NCI-H1417 (cell line): ENCODE data around the gene GAGE1.
"Not testable (repeated sequence)": the region's sequence is repeated elsewhere in the genome, so short reads cannot be mapped to it uniquely, and the experiment has no call there.

Experiments
- DNase-seq, 3 experiments: peaks; one replicate each; lab custom pipeline; 2025; lab: John Stamatoyannopoulos, UW

Gene GAGE1

GRCh38 chrX:49598720-49599119 lies at the start of gene GAGE1:
Gene GAGE1, plus strand, starts transcription at chrX:49599020. Its CDS starts 1,155 bp downstream, at chrX:49600175.
- DNase-seq: not testable (repeated sequence)

GRCh38 chrX:49550989-49551388 lies 47.8 kb upstream of the GAGE1 start, which contains the start of gene GAGE12E:
Gene GAGE12E, plus strand, starts transcription at chrX:49551289. Its CDS starts 1,155 bp downstream, at chrX:49552444.
- DNase-seq: not testable (repeated sequence)

GRCh38 chrX:49560542-49560941 lies 38.3 kb upstream of the GAGE1 start, which contains the start of gene GAGE12F:
Gene GAGE12F, plus strand, starts transcription at chrX:49560842. Its CDS starts 1,155 bp downstream, at chrX:49561997.
- not testable (repeated sequence) for DNase-seq

- not testable (repeated sequence) for DNase-seq
Observed at GRCh38 chrX:49568728-49569127, 30.1 kb upstream of the GAGE1 start.

- DNase-seq: not testable (repeated sequence)
Observed at GRCh38 chrX:49569152-49569551, 29.7 kb upstream of the GAGE1 start.

GRCh38 chrX:49570100-49570499 lies 28.7 kb upstream of the GAGE1 start, which contains the start of gene GAGE12G:
Gene GAGE12G, plus strand, starts transcription at chrX:49570400. Its CDS starts 1,155 bp downstream, at chrX:49571555.
- DNase-seq: not testable (repeated sequence)

GRCh38 chrX:49579649-49580048 lies 19.2 kb upstream of the GAGE1 start, which contains the start of gene GAGE12H:
Gene GAGE12H, plus strand, starts transcription at chrX:49579949. Its CDS starts 1,155 bp downstream, at chrX:49581104.
- DNase-seq: not testable (repeated sequence)

- DNase-seq: not testable (repeated sequence)
Observed at GRCh38 chrX:49589196-49589595, 9.6 kb upstream of the GAGE1 start, which contains the start of gene GAGE2A. Gene GAGE2A, plus strand, starts transcription at chrX:49589496. Its CDS starts 1,155 bp downstream, at chrX:49590651.

- not testable (repeated sequence) for DNase-seq
Observed at GRCh38 chrX:49589769-49590478, 8.9 kb upstream of the GAGE1 start.

GRCh38 chrX:49590488-49590887 lies 8.3 kb upstream of the GAGE1 start:
- not testable (repeated sequence) for DNase-seq

- DNase-seq: no peak
Observed at GRCh38 chrX:49610718-49611310, 12.0 kb downstream of the GAGE1 start.

- DNase-seq: no peak
Observed at GRCh38 chrX:49618574-49618973, 19.8 kb downstream of the GAGE1 start.

GRCh38 chrX:49627086-49627777 lies 28.4 kb downstream of the GAGE1 start:
- DNase-seq: peak in 2 of 3 experiments; percentile 2 to 13

GRCh38 chrX:49644991-49645637 lies 46.3 kb downstream of the GAGE1 start:
- no peak for DNase-seq

GRCh38 chrX:49656533-49656932 lies 57.7 kb downstream of the GAGE1 start:
- no peak for DNase-seq
